Activated effector memory CD4-positive, alpha-beta T cell treated with Interleukin-2 at 50 U/mL for 16 hours (primary cell): Measurements from ENCODE around the gene IDUA.
"Not testable (repeated sequence)": the region's sequence is repeated elsewhere in the genome, so short reads cannot be mapped to it uniquely, and the experiment has no call there.

Source experiments
- DNase-seq: peaks from one replicate; pipeline ENCODE4 v3.0.0-alpha.2; 2020

IDUA gene

GRCh38 chr4:968221-968620 lies 18.6 kb upstream of the IDUA start:
- no peak for DNase-seq

GRCh38 chr4:968621-969394 lies 18.0 kb upstream of the IDUA start:
- DNase-seq, result no peak

- DNase-seq, result no peak
Measured at GRCh38 chr4:970046-970745, 16.6 kb upstream of the IDUA start.

DNA sequence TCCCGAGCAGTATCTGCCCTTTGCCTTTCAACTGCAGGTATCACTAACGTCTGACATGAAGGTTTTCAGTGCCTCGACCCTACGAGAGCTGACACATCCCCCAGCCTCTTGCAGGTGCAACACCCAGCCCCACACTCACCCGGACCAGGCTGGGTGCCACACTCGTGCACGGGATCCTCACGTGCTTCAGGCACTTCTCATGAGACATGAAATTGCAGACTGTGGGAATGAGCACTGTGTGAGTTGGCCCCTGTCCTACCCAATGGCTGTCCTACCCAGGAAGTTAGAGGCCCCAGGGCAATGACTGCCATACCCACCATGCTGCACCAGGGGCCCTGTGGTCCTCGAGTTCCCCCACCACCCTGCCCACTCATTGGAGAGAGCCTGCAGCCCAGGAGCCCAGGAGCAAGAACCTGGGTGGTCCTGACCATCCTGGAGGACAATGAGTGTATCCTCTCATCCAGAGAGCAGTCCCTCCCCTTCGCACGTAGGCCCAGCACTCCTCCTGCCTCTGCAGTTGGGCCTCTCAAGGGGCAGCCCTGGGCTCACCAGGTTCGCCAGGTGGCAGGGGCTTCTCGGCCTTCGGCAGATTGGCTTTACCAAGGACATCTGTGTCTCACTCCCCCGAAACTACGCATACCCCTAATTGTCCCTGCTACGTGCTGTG lies 15.9 kb upstream of the IDUA start:
- no peak for DNase-seq

- no peak for DNase-seq
Measured at GRCh38 chr4:971666-972500, 15.0 kb upstream of the IDUA start.

- DNase-seq, result peak; percentile 44
Measured at GRCh38 chr4:972651-973424, 14.0 kb upstream of the IDUA start.

DNA sequence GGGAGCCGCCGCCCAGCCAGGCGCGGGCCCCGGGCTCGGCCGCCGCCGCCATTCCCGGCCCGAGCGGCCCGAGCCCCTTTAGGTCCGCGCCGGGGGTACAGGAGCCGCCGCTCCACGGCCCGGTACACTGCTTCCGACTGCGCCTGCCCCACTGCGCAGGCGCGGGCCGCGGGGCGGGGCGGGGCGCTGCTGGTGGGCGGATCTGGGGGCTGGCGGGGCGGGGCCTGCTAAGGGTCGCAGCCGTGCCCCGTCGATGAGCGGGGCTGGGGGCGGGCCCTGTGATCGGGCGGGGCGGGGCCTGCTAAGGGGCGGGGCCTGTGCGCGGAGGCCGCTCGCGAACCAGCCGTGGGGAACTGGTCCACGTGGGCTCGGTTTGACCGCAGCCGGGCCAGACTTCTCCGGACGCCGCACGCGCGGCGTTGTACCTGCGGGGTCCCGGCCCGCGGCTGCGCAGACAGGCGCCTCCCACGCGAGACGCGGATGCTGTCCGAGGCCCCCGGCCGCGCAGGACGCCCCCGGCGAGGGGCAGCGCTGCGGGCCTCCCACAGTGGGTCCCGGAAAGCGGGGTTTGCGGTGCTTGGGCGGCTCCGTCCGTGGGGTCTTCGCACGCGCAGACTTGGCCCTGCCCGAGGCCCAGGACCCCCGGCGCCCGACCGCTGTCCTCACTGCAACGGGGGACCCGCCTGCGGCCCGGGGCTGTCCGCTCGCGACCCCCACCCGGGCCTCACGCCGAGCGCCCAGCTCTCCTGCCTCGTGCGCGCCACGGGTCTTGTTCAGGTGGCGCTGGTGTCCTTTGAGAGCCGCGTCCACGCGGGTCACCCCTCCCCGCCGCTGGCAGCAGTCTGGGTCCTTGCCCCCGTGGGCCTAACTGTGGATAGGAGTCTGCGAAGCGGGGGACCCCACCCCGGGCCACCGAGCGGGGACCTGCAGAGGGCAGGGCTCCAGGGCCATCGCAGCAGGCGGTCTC lies 13.1 kb upstream of the IDUA start, which contains the start of gene DGKQ:
DGKQ (minus strand) TSS at position 139 of the 967 bp plus-strand sequence; CDS start at position 52, 87 bp downstream.
- DNase-seq, result peak; percentile 88

DNA sequence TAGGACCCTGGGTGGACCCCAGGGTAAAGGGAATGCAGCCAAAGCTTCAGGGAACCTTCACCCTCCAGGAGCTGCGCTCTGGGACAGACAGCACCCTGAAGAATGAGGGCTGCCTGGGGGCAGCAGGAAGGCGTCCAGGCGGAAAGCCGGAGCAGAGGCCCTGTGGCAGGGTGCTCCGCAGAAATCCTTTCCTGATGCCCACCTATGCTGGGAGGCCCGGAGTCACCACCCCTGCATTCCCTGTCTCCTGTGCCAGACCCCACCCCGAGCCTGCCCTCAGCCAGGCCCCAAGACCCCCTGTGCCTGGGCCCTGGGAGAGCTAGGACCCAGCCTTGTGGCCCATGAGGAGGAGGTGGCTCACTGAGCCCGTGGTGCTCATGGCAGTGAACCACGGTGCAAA lies 12.2 kb upstream of the IDUA start:
- DNase-seq, result no peak

GRCh38 chr4:976016-976415 lies 10.8 kb upstream of the IDUA start:
- not testable (repeated sequence) for DNase-seq

GRCh38 chr4:978957-979701 lies 7.7 kb upstream of the IDUA start:
- no peak for DNase-seq

DNA sequence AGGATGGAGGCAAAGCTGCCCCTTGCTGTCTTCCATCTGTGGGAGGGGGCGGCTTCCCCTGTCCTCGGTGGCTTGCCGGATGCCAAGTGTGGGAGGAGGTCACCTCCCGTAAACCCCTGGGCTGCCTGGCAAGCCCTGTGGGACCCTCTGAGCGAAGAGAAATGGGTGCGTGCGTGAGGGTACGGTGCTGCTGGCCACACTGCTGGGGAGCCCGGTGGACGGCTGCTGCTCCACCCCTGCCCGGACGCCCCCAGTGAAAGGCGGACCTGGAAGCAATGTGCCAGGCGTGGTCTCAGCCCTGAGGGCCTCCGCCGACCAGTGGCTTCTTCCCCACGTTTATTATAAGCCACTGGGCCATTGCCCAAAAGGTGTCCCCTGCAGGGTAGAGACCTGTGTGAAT lies 4.6 kb upstream of the IDUA start:
- no peak for DNase-seq

DNA sequence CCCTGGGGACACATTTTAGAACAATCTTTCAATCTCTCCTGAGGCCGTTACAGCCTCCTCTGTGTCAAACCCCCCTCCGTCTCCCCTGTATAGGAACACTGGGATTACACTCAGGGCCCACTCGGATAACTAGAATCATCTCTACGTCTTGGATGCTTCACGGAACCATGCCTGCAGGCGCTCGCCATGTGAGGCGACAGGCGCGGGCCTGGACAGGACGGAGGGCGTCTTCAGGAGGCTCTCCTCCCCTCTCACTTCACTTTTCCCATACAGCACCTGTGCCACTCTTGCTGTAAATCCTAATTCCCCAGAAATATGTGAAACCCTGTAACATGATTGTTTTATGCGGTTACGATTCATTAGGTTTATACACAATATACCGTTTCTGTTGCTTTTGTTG lies 4.0 kb upstream of the IDUA start:
- no peak for DNase-seq

GRCh38 chr4:984336-985054 lies 2.3 kb upstream of the IDUA start:
- DNase-seq, result no peak

- DNase-seq, result peak; percentile 62
Measured at GRCh38 chr4:985123-985830, 1.6 kb upstream of the IDUA start.

GRCh38 chr4:986428-986878 lies 391 bp upstream of the IDUA start:
- no peak for DNase-seq

DNA sequence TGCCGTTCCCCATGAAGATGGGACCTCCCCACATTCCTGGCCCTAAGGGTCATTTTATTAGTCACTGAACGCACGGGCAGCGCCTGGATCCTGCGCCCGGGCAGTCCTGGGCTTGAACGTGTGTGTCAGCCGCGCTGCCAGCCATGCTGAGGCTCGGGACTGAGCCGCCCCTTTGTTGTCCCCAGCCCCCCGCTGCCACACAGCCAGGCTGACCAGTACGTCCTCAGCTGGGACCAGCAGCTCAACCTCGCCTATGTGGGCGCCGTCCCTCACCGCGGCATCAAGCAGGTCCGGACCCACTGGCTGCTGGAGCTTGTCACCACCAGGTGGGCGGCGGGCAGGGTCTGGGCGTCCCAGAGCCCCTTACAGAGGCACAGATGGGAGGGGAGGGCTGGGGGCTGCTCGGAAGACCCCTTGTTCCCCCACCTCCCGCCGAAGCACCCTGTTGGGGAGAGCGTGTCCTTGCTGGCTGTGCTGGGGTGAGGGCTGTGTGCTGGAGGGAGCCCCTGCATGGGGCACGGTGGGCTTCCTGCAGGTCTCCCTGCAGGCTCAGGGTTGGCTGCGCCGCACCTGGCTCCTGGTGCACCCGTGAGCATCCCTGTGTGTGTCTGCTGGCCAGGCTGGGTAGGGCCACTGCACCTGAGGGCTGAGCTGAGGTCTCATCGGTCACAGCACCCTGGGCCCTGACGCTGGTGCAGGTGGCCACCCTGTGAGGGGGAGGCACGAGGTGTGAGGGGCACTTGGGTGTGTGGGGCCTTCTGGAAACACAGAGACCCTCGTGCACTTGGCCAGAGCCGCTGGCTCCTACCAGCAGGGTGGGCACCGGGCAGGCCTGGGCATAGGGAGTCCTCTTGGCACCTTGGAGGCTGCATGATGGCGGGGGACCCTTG lies 1.0 kb downstream of the IDUA start:
- no peak for DNase-seq
